Stomach (tissue), 9 donors: ENCODE measurements around the gene AP5Z1. TPM values are rescaled to one million over a fixed set of nuclear protein-coding genes. Genes with fewer than 3 reads are reported as not detected.

Experiments used
- DNase-seq, 2 donors: peaks; one replicate each; pipeline versions ENCODE4 v3.0.0 to v3.0.0-alpha.2; 2013 to 2019
- H3K27ac ChIP-seq, 5 donors: fragments of 200-600 bp in 4 of 5; sonication (generic) in 4 of 5; one replicate each; pipeline ENCODE4 v1.5.1; 2013 to 2019; ENCODE audit warnings: mild to moderate bottlenecking in 1 of 5, moderate library complexity in 1 of 5
- H3K27me3 ChIP-seq, 3 donors: fragments of 200-600 bp; sonication (generic); one replicate each; pipeline ENCODE4 v1.5.1; 2017 to 2019; ENCODE audit warnings: mixed run types in 1 of 3
- H3K36me3 ChIP-seq, 4 donors: fragments of 200-600 bp; sonication (generic); 1 replicate in 3 of 4; 2 replicates in 1 of 4; pipeline ENCODE4 v1.5.1; 2016 to 2019
- H3K4me1 ChIP-seq, 4 donors: fragments of 200-600 bp; sonication (generic); one replicate each; pipeline ENCODE4 v1.5.1; 2016 to 2019
- H3K4me3 ChIP-seq, 4 donors: fragments of 200-600 bp; sonication (generic) in 3 of 4; one replicate each; pipeline ENCODE4 v1.5.1; 2016 to 2019; ENCODE audit warnings: mild to moderate bottlenecking in 1 of 4
- H3K9me3 ChIP-seq, 4 donors: fragments of 200-600 bp; sonication (generic); one replicate each; pipeline ENCODE4 v1.5.1; 2016 to 2019
- EP300 ChIP-seq: sonication (generic); formaldehyde crosslinking; IDR thresholded peaks from one replicate; pipeline ENCODE4 v1.6.1; 2017; ENCODE audit warnings: antibody characterized with exemption
- POLR2A ChIP-seq, 4 donors: fragments of 450-650 bp; IDR thresholded peaks; one replicate each; pipeline ENCODE4 v1.6.1; 2016; ENCODE audit warnings: antibody characterized with exemption in 4 of 4, control low read depth in 2 of 4, mild to moderate bottlenecking in 1 of 4, moderate library complexity in 1 of 4
- POLR2AphosphoS5 ChIP-seq, 3 donors: sonication (generic); formaldehyde crosslinking; IDR thresholded peaks; one replicate each; pipeline ENCODE4 v1.6.1; 2016; ENCODE audit warnings: antibody characterized with exemption in 3 of 3
- WGBS, 5 donors: extraction: QIAGEN DNeasy Blood & Tissue Kit in 3 of 5; methylation state at CpG; one replicate each; pipeline versions ENCODE4 v1.1.5 to v1.1.7; 2013 to 2018; 5-methylcytosine and 5-hydroxymethylcytosine counted together
- intact Hi-C: fragments of 100-400 bp; cut with DNase I; formaldehyde crosslinking; loops from one replicate; pipeline ENCODE4 v1.15.1; 2023; ENCODE audit warnings: low total_unique reads
- polyA plus RNA-seq, 3 donors: library from polyadenylated mRNA; stranded (reverse); fragments of 200-250 nt; gene quantifications; one replicate each; pipeline ENCODE4 v1.2.3, GENCODE V29; 2013
- total RNA-seq, 5 donors: library from RNA; depleted of rRNA; stranded (reverse); fragments of >200 nt; gene quantifications; one replicate each; pipeline versions ENCODE4 v1.1.0 to v1.2.3, GENCODE V29; 2014 to 2016
- TF ChIP-seq, protein P1 (sequence below), 7 experiments: fragments of 450-650 bp in 4 of 7; fragments of 200-600 bp in 3 of 7; sonication (generic) in 3 of 7; IDR thresholded peaks; one replicate each; pipeline ENCODE4 v1.5.1; 2016 to 2019; ENCODE audit warnings: antibody characterized with exemption in 7 of 7, control low read depth in 2 of 7, mild to moderate bottlenecking in 1 of 7
- donor health status: healthy with polysubstance abuse.
- donor health status: Bipolar disorder and iron deficiency.
- donor health status: healthy.

The AP5Z1 gene
- total and polyA plus RNA-seq, 8 donors = 11.6 to 140 (median 42.3) TPM

GRCh38 chr7:4749363-4749762 is 26.1 kb upstream of the AP5Z1 start:
- H3K27ac ChIP-seq = peak overlapping the region in 3 of 5 donors; percentile 25 to 90 (median 89)
- H3K4me1 ChIP-seq = peaks cover 27 to 73% (median 57%) of the 10 kb centered on the region in 4 donors
- peaks cover 7 to 39% (median 28%) of the 10 kb centered on the region in 4 donors for H3K36me3 ChIP-seq
- 88 to 97% (median 92%) methylated on average over 10 to 14 of the region's 14 CpGs for WGBS, 5 donors
- H3K4me3 ChIP-seq = no peak overlapping the region
- H3K27me3 ChIP-seq = no peaks in the 10 kb centered on the region
- intact Hi-C loops = no loop called here
- DNase-seq = no peak
- TF ChIP-seq POLR2AphosphoS5 (IDR thresholded peaks at IDR 0.05) (no peak), POLR2A (IDR thresholded peaks at IDR 0.05) (no peak), EP300 (no peak)
- TF ChIP-seq, protein P1, sequence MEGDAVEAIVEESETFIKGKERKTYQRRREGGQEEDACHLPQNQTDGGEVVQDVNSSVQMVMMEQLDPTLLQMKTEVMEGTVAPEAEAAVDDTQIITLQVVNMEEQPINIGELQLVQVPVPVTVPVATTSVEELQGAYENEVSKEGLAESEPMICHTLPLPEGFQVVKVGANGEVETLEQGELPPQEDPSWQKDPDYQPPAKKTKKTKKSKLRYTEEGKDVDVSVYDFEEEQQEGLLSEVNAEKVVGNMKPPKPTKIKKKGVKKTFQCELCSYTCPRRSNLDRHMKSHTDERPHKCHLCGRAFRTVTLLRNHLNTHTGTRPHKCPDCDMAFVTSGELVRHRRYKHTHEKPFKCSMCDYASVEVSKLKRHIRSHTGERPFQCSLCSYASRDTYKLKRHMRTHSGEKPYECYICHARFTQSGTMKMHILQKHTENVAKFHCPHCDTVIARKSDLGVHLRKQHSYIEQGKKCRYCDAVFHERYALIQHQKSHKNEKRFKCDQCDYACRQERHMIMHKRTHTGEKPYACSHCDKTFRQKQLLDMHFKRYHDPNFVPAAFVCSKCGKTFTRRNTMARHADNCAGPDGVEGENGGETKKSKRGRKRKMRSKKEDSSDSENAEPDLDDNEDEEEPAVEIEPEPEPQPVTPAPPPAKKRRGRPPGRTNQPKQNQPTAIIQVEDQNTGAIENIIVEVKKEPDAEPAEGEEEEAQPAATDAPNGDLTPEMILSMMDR (IDR thresholded peaks at IDR 0.05) = no peak
- no peaks in the 10 kb centered on the region for H3K9me3 ChIP-seq

- 90 to 94% (median 94%) methylated on average over 13 to 15 of the region's 15 CpGs for WGBS, 5 donors
- Histone ChIP-seq H3K27ac (peak overlapping the region in 3 of 5 donors; percentile 25 to 90 (median 89)), H3K4me3 (no peak overlapping the region), H3K27me3 (no peaks in the 10 kb centered on the region), H3K36me3 (peaks cover 11 to 43% (median 32%) of the 10 kb centered on the region in 4 donors), H3K4me1 (peaks cover 23 to 72% (median 53%) of the 10 kb centered on the region in 4 donors), H3K9me3 (no peaks in the 10 kb centered on the region)
- DNase-seq = no peak
- intact Hi-C loops = loop anchor here (5.0 kb wide), 1 partner anchor 67 kb away; the partner anchor contains the start of gene FOXK1
- TF ChIP-seq POLR2A (IDR thresholded peaks at IDR 0.05) (no peak), EP300 (no peak), POLR2AphosphoS5 (IDR thresholded peaks at IDR 0.05) (no peak)
- TF ChIP-seq, protein P1 (IDR thresholded peaks at IDR 0.05) = no peak
These were observed 25.6 kb upstream of the AP5Z1 start for GRCh38 chr7:4749798-4750197.

GRCh38 chr7:4751398-4751947 is 23.9 kb upstream of the AP5Z1 start:
- intact Hi-C loops = loop anchor here (5.0 kb wide), 1 partner anchor 69 kb away; the partner anchor contains the start of gene FOXK1
- H3K4me3 ChIP-seq = no peak overlapping the region
- peaks cover 27 to 60% (median 49%) of the 10 kb centered on the region in 4 donors for H3K36me3 ChIP-seq
- TF ChIP-seq POLR2A (IDR thresholded peaks at IDR 0.05) = no peak
- TF ChIP-seq, protein P1 (IDR thresholded peaks at IDR 0.05) = no peak
- no peak for TF ChIP-seq EP300
- no peak for TF ChIP-seq POLR2AphosphoS5 (IDR thresholded peaks at IDR 0.05)
- no peak for DNase-seq
- H3K9me3 ChIP-seq = no peaks in the 10 kb centered on the region
- no peaks in the 10 kb centered on the region for H3K27me3 ChIP-seq
- peaks cover 14 to 56% (median 39%) of the 10 kb centered on the region in 4 donors for H3K4me1 ChIP-seq
- peak overlapping the region in 3 of 5 donors; percentile 13 to 38 (median 23) for H3K27ac ChIP-seq
- 53 to 80% (median 72%) methylated on average over 16 to 20 of the region's 20 CpGs for WGBS, 5 donors

- no peak overlapping the region for H3K4me3 ChIP-seq
- peaks cover 40 to 69% (median 65%) of the 10 kb centered on the region in 4 donors for H3K36me3 ChIP-seq
- peak overlapping the region in 1 of 5 donors; percentile 42 for H3K27ac ChIP-seq
- whole genome bisulfite sequencing, 5 donors = 45 to 64% (median 53%) methylated on average over 18 to 31 of the region's 31 CpGs
- peak; percentile 88 to 91 for DNase-seq
- intact Hi-C loops = loop anchor here (5.0 kb wide), 1 partner anchor 72 kb away; the partner anchor contains the start of gene FOXK1
- H3K4me1 ChIP-seq = peaks cover 9 to 37% (median 25%) of the 10 kb centered on the region in 4 donors
- H3K9me3 ChIP-seq = no peaks in the 10 kb centered on the region
- TF ChIP-seq POLR2AphosphoS5 (IDR thresholded peaks at IDR 0.05) (peak in 1 of 3 donors; percentile 48), EP300 (no peak), POLR2A (IDR thresholded peaks at IDR 0.05) (no peak)
- TF ChIP-seq, protein P1 (IDR thresholded peaks at IDR 0.05) = peak in 6 of 7 experiments; percentile 42 to 92 (median 88)
- no peaks in the 10 kb centered on the region for H3K27me3 ChIP-seq
These were observed 21.6 kb upstream of the AP5Z1 start for GRCh38 chr7:4753598-4754432.
